Suprapubic skin (tissue), 3 donors: ENCODE measurements around the gene TMC6.

ENCODE experiments used
- CTCF ChIP-seq, 2 donors: fragments of 200-600 bp in 1 of 2; fragments of 450-650 bp in 1 of 2; sonication (generic) in 1 of 2; IDR thresholded peaks; one replicate each; pipeline ENCODE4 v1.5.1; 2016 to 2019; ENCODE audit warnings: antibody characterized with exemption in 2 of 2, mild to moderate bottlenecking in 1 of 2, moderate library complexity in 1 of 2
- POLR2AphosphoS5 ChIP-seq, 3 donors: sonication (generic); formaldehyde crosslinking; IDR thresholded peaks; one replicate each; pipeline ENCODE4 v1.6.1; 2017; ENCODE audit warnings: antibody characterized with exemption in 3 of 3

DNA sequence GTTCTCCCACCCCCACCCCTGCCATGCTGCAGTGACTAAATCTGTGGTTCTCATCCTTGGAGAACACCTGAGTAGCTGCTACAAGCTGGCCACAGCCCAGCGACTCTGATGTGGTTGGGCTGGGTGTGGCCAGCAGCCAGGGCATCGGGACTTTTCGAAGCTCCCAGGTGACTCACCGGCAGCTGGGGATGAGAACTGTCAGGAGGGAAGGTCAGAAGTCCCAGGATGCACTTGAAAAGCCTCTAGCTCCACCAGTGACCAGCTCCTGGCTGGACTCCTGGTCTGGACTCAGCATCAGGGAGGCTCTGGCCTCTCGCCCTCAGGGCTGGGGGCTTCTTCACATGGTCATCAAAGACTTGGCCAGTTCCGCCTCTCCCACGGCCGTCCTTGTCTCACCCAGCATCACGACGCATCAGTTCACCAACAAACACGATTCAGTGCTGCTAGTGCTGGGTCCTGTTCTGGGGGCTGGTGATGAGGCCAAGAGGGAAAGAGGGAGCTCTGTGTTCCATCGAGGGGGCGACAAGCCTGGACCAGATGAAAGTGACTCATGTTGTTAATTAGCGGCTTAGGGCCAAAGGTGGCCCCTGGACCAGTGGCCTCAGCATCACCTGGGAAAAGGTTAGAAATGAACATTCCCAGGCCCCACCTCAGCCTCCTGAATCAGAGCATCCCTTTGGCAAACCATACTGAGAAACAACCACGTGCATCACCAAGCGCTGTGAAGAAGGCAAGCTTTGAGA is 13.7 kb upstream of the TMC6 start:
- TF ChIP-seq POLR2AphosphoS5 (IDR thresholded peaks at IDR 0.05) = no peak
- no peak for TF ChIP-seq CTCF (IDR thresholded peaks at IDR 0.05)
